ENCODE data around the gene MRPL19. TPM values are rescaled to one million over a fixed set of nuclear protein-coding genes. Genes with fewer than 3 reads are reported as not detected.
A peak's percentile ranks its signal among the peaks of the same experiment; 100 is the strongest.

The MRPL19 gene
- total and polyA plus RNA-seq, 10 of the 15 experiments (the other 5 are each of a cell fraction or from before 2014, with no cell fraction given) = 13.1 to 99.0 (median 56.6) TPM

- no peak for TF ChIP-seq YBX1 (IDR thresholded peaks at IDR 0.05)
- TF ChIP-seq, protein P1, sequence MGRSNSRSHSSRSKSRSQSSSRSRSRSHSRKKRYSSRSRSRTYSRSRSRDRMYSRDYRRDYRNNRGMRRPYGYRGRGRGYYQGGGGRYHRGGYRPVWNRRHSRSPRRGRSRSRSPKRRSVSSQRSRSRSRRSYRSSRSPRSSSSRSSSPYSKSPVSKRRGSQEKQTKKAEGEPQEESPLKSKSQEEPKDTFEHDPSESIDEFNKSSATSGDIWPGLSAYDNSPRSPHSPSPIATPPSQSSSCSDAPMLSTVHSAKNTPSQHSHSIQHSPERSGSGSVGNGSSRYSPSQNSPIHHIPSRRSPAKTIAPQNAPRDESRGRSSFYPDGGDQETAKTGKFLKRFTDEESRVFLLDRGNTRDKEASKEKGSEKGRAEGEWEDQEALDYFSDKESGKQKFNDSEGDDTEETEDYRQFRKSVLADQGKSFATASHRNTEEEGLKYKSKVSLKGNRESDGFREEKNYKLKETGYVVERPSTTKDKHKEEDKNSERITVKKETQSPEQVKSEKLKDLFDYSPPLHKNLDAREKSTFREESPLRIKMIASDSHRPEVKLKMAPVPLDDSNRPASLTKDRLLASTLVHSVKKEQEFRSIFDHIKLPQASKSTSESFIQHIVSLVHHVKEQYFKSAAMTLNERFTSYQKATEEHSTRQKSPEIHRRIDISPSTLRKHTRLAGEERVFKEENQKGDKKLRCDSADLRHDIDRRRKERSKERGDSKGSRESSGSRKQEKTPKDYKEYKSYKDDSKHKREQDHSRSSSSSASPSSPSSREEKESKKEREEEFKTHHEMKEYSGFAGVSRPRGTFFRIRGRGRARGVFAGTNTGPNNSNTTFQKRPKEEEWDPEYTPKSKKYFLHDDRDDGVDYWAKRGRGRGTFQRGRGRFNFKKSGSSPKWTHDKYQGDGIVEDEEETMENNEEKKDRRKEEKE (IDR thresholded peaks at IDR 0.05) = no peak
- TF ChIP-seq SUPT20H (IDR thresholded peaks at IDR 0.05; ENCODE audit: borderline replicate concordance, control insufficient read depth, low read depth, low read length) = no peak
- no peak for TF ChIP-seq FOS (IDR thresholded peaks at IDR 0.05; ENCODE audit: borderline replicate concordance, extremely low read depth, insufficient read length)
- no peak for TF ChIP-seq SRF (IDR thresholded peaks at IDR 0.05; ENCODE audit: low read depth in 2 of 2, low read length in 2 of 2)
- TF ChIP-seq IKZF1 (conservative IDR thresholded peaks at IDR 0.05) = peak; percentile 95
- TF ChIP-seq SREBF2 (IDR thresholded peaks at IDR 0.05; ENCODE audit: low read length) = no peak
- no peak for TF ChIP-seq CTCF (IDR thresholded peaks at IDR 0.05 in 2 of 3, conservative IDR thresholded peaks at IDR 0.05 in 1 of 3; ENCODE audit: control insufficient read depth in 2 of 3, extremely low read depth in 1 of 3, insufficient read depth in 1 of 3, low read depth in 3 of 3, low read length in 3 of 3)
- no peak for TF ChIP-seq ESRRA (IDR thresholded peaks at IDR 0.05; ENCODE audit: low read length)
- TF ChIP-seq HDAC6 (IDR thresholded peaks at IDR 0.05; ENCODE audit: unreplicated experiment) = no peak
- TF ChIP-seq RELB (IDR thresholded peaks at IDR 0.05; ENCODE audit: low read depth) = peak; percentile 76
- no peak for TF ChIP-seq ZNF274 (IDR thresholded peaks at IDR 0.05; ENCODE audit: insufficient read depth, insufficient read length)
- TF ChIP-seq JUNB (IDR thresholded peaks at IDR 0.05) = no peak
- TF ChIP-seq NFYA (IDR thresholded peaks at IDR 0.05; ENCODE audit: borderline replicate concordance, low read depth, low read length) = no peak
- TF ChIP-seq TCF7 (IDR thresholded peaks at IDR 0.05; ENCODE audit: borderline replicate concordance) = no peak
- TF ChIP-seq, protein P2, sequence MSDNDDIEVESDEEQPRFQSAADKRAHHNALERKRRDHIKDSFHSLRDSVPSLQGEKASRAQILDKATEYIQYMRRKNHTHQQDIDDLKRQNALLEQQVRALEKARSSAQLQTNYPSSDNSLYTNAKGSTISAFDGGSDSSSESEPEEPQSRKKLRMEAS (IDR thresholded peaks at IDR 0.05; ENCODE audit: low read depth, low read length) = peak; percentile 35; the same call in 1 of the 2 replicates
- peak; percentile 94 for TF ChIP-seq SIX5 (IDR thresholded peaks at IDR 0.05; ENCODE audit: low read depth, low read length, severe bottlenecking)
- peak; percentile 36; the same call in 1 of the 2 replicates for TF ChIP-seq PKNOX1 (IDR thresholded peaks at IDR 0.05)
- TF ChIP-seq TAF1 (IDR thresholded peaks at IDR 0.05; ENCODE audit: borderline replicate concordance, low read depth, low read length) = peak; percentile 90; the same call in 1 of the 2 replicates
- TF ChIP-seq MTA3 (IDR thresholded peaks at IDR 0.05; ENCODE audit: borderline replicate concordance, low read length) = no peak
- no peak for TF ChIP-seq USF2 (IDR thresholded peaks at IDR 0.05; ENCODE audit: borderline replicate concordance, low read depth, low read length)
These were observed at the start of gene MRPL19 (continued) for GRCh38 chr2:75646583-75647425.
